GM23338 (cell line): ENCODE measurements around the gene RFPL4A. TPM values are rescaled to one million over a fixed set of nuclear protein-coding genes. Genes with fewer than 3 reads are reported as not detected.
"Not testable (repeated sequence)": the region's sequence is repeated elsewhere in the genome, so short reads cannot be mapped to it uniquely, and the experiment has no call there.

Experiments used
- ATAC-seq: fragments of 200-7000 bp; cut with Tn5 transposase; 3 replicates; pipeline ENCODE4 v1.9.1; 2020
- DNase-seq: peaks from one replicate; pipeline ENCODE4 v3.0.0-alpha.2; 2015; ENCODE audit warnings: low spot score
- H2AFZ ChIP-seq: fragments of 200-600 bp; sonication (generic); 2 replicates; pipeline ENCODE4 v1.8.0; 2016; ENCODE audit warnings: antibody characterized with exemption, mild to moderate bottlenecking, moderate library complexity
- H3F3A ChIP-seq: fragments of 200-600 bp; sonication (generic); replicated peaks from 2 replicates; pipeline ENCODE4 v1.8.0; 2017; ENCODE audit warnings: antibody characterized with exemption, mixed run types, low read depth
- H3K27ac ChIP-seq: fragments of 200-600 bp; sonication (generic); 2 replicates; pipeline ENCODE4 v1.6.1; 2016; ENCODE audit warnings: low read depth
- H3K27me3 ChIP-seq: fragments of 200-600 bp; sonication (generic); 2 replicates; pipeline ENCODE4 v1.8.0; 2016; ENCODE audit warnings: mild to moderate bottlenecking, mixed run types, moderate library complexity; ENCODE audit not compliant: insufficient read depth
- H3K36me3 ChIP-seq: fragments of 200-600 bp; sonication (generic); 2 replicates; pipeline ENCODE4 v1.8.0; 2016; ENCODE audit warnings: mild to moderate bottlenecking; ENCODE audit not compliant: insufficient read depth
- H3K4me1 ChIP-seq: fragments of 200-600 bp; sonication (generic); 2 replicates; pipeline ENCODE4 v1.8.0; 2016; ENCODE audit warnings: mild to moderate bottlenecking, moderate library complexity; ENCODE audit not compliant: insufficient read depth
- H3K4me2 ChIP-seq: fragments of 200-600 bp; sonication (generic); 2 replicates; pipeline ENCODE4 v1.7.1; 2017; ENCODE audit warnings: mixed run types
- H3K4me3 ChIP-seq: fragments of 200-600 bp; sonication (generic); 2 replicates; pipeline ENCODE4 v1.6.1; 2016; ENCODE audit warnings: mixed run types
- H3K79me2 ChIP-seq: fragments of 200-600 bp; sonication (generic); replicated peaks from 2 replicates; pipeline ENCODE4 v1.8.0; 2017; ENCODE audit warnings: mild to moderate bottlenecking; ENCODE audit not compliant: insufficient read depth
- H3K9me2 ChIP-seq: fragments of 200-600 bp; sonication (generic); 2 replicates; pipeline ENCODE4 v1.8.0; 2017; ENCODE audit not compliant: insufficient read depth
- H4K20me1 ChIP-seq: fragments of 200-600 bp; sonication (generic); replicated peaks from 2 replicates; pipeline ENCODE4 v1.8.0; 2017; ENCODE audit warnings: mild to moderate bottlenecking; ENCODE audit not compliant: insufficient read depth
- H3K27ac Mint-ChIP-seq: 2 replicates; pipeline ENCODE4 v1.8.0; 2020; ENCODE audit warnings: inconsistent platforms, mild to moderate bottlenecking, moderate library complexity, mixed read lengths
- H3K27me3 Mint-ChIP-seq: 3 replicates; pipeline ENCODE4 v1.8.0; 2022; ENCODE audit warnings: low read depth, mild to moderate bottlenecking, moderate library complexity, mixed read lengths, inconsistent platforms; ENCODE audit not compliant: insufficient read depth, poor library complexity
- H3K36me3 Mint-ChIP-seq: 3 replicates; pipeline ENCODE4 v1.8.0; 2021; ENCODE audit warnings: low read depth, mild to moderate bottlenecking, inconsistent platforms, moderate library complexity, mixed read lengths
- H3K4me1 Mint-ChIP-seq: 3 replicates; pipeline ENCODE4 v1.8.0; 2020; ENCODE audit warnings: mild to moderate bottlenecking, inconsistent platforms, mixed read lengths
- H3K4me3 Mint-ChIP-seq: 3 replicates; pipeline ENCODE4 v1.8.0; 2021; ENCODE audit warnings: moderate library complexity, mild to moderate bottlenecking, inconsistent platforms, mixed read lengths
- H3K9me3 Mint-ChIP-seq: 3 replicates; pipeline ENCODE4 v1.8.0; 2020; ENCODE audit warnings: moderate library complexity, mild to moderate bottlenecking, inconsistent platforms, mixed read lengths
- EZH2phosphoT487 ChIP-seq: fragments of 200-600 bp; sonication (generic); IDR thresholded peaks from one replicate; pipeline ENCODE4 v1.8.1; 2018; ENCODE audit warnings: antibody characterized with exemption; ENCODE audit not compliant: unreplicated experiment
- JUNB ChIP-seq: IDR thresholded peaks from one replicate; pipeline ENCODE4 v1.6.1; 2016; ENCODE audit warnings: antibody characterized with exemption; ENCODE audit not compliant: unreplicated experiment
- POLR2AphosphoS5 ChIP-seq: IDR thresholded peaks from 2 replicates; pipeline ENCODE4 v1.6.1; 2016; ENCODE audit warnings: antibody characterized with exemption, low read depth
- ZNF114 ChIP-seq: fragments of 250-450 bp; sonication (Bioruptor Pico); IDR thresholded peaks from 2 replicates; pipeline ENCODE4 v1.5.0; 2020; ENCODE audit warnings: mild to moderate bottlenecking, moderate library complexity
- ZNF331 ChIP-seq: fragments of 250-450 bp; sonication (Bioruptor Pico); IDR thresholded peaks from 2 replicates; pipeline ENCODE4 v1.5.0; 2020; ENCODE audit warnings: low read depth, mild to moderate bottlenecking, moderate library complexity
- long read RNA-seq: library from polyadenylated mRNA; unstranded; transcript quantifications from one replicate; pipeline ENCODE4 v2.0.0, GENCODE V29; 2020; ENCODE audit not compliant: unreplicated experiment
- polyA plus RNA-seq: library from polyadenylated mRNA; unstranded; fragments of >200 nt; fragmentation: Nextera tagmentation; extraction: Ambion mirVana; gene quantifications from 2 replicates; pipeline ENCODE4 v1.2.1, GENCODE V29; 2016
- total RNA-seq: library from RNA; depleted of rRNA; stranded (reverse); fragments of >200 nt; shearing (Covaris generic); gene quantifications from 2 replicates; pipeline ENCODE4 v1.2.3, GENCODE V29; 2014; rRNA removed
- TF ChIP-seq, protein P1 (sequence below), 2 experiments: fragments of 200-600 bp in 1 of 2; sonication (generic) in 1 of 2; conservative IDR thresholded peaks; 2 replicates each; pipeline versions ENCODE4 v1.5.1 to v1.6.1; 2016 to 2017; ENCODE audit warnings: antibody characterized with exemption in 2 of 2, low read depth in 2 of 2, mild to moderate bottlenecking in 2 of 2, moderate library complexity in 1 of 2
- TF ChIP-seq, protein P2 (sequence below): fragments of 250-450 bp; sonication (Bioruptor Pico); IDR thresholded peaks from 2 replicates; pipeline ENCODE4 v1.5.0; 2020; ENCODE audit warnings: mild to moderate bottlenecking, moderate library complexity
- TF ChIP-seq, protein P3 (sequence below): IDR thresholded peaks from 2 replicates; pipeline ENCODE4 v1.6.1; 2016; ENCODE audit warnings: antibody characterized with exemption
- TF ChIP-seq, protein P4 (sequence below): IDR thresholded peaks from one replicate; pipeline ENCODE4 v1.6.1; 2018; ENCODE audit warnings: antibody characterized with exemption; ENCODE audit not compliant: unreplicated experiment

The RFPL4A gene
- not detected in 2 replicates for total RNA-seq
- not detected in 2 replicates for polyA plus RNA-seq
- long read RNA-seq = 0 reads

DNA sequence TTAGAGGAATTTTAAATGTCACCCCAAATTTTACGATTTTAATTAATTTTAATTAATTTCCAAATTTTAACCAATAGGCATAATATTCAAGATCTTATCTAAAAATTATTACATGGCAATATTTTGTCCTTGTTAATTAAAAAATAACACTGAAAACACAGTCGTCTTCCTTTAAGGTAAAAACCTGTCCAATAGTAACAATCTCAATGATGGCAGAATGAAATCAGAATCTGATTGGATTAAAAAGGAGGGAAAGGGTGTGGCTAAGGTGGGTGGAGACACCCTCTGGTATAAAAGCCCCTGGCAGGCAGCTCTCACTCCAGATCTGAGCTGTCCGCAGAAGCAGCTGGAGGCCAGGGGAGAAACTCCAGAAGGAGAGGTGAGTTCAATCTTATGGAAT is at the start of gene RFPL4A:
Gene RFPL4A (plus strand): TSS at position 301 of the 400 bp plus-strand sequence. CDS start 2,704 bp downstream, outside the sequence.
- not testable (repeated sequence) for DNase-seq, H3K27ac Mint-ChIP-seq, H3F3A ChIP-seq, H3K4me1 Mint-ChIP-seq, H3K27ac ChIP-seq, H3K36me3 ChIP-seq, H4K20me1 ChIP-seq, H3K4me1 ChIP-seq, H3K4me3 ChIP-seq, H3K27me3 Mint-ChIP-seq, H2AFZ ChIP-seq, H3K27me3 ChIP-seq, H3K4me3 Mint-ChIP-seq, H3K9me2 ChIP-seq, ATAC-seq, H3K4me2 ChIP-seq, H3K79me2 ChIP-seq
- Mint-ChIP-seq H3K36me3 (peaks cover 33% of the 10 kb centered on the region), H3K9me3 (peaks cover 75% of the 10 kb centered on the region)

DNA sequence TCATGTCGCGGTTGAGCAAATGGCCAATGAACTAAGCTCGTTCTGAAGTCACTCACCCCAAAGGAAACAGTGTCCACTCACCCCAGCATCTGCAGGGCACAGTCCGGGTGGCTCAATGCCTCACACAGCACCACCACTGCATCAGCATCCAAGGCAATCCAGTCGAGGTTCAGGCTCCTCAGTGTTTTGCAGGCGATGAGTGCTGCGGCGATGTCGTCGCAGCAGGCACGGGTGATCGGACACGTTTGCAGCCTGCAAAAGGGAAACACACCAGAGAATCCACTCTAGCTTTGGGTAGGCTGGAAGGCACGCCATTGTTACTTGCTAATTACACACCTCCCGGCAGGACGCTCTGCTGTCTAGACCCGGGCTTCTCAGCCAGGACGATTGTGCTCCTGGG is 47.2 kb upstream of the RFPL4A start:
- no peaks in the 10 kb centered on the region for H3K4me1 ChIP-seq
- H4K20me1 ChIP-seq = no peaks in the 10 kb centered on the region
- peaks cover 93% of the 10 kb centered on the region for H3K9me3 Mint-ChIP-seq
- H3K36me3 Mint-ChIP-seq = peaks cover 43% of the 10 kb centered on the region
- no peaks in the 10 kb centered on the region; the same call in 1 of the 2 replicates for H3K27me3 ChIP-seq
- H3K9me2 ChIP-seq = no peaks in the 10 kb centered on the region
- H3K4me1 Mint-ChIP-seq = no peaks in the 10 kb centered on the region
- ATAC-seq = no peak
- H3K36me3 ChIP-seq = peaks cover 3% of the 10 kb centered on the region; the same call in 1 of the 2 replicates
- no peak overlapping the region for H3K4me3 ChIP-seq
- H3K4me3 Mint-ChIP-seq = no peak overlapping the region
- no peak overlapping the region for H3K27ac Mint-ChIP-seq
- no peaks in the 10 kb centered on the region for H3K79me2 ChIP-seq
- no peak overlapping the region for H2AFZ ChIP-seq
- no peak for DNase-seq
- H3F3A ChIP-seq = no peaks in the 10 kb centered on the region
- peaks cover 29% of the 10 kb centered on the region for H3K27me3 Mint-ChIP-seq
- no peak overlapping the region for H3K4me2 ChIP-seq
- H3K27ac ChIP-seq = no peak overlapping the region
- TF ChIP-seq, protein P1, sequence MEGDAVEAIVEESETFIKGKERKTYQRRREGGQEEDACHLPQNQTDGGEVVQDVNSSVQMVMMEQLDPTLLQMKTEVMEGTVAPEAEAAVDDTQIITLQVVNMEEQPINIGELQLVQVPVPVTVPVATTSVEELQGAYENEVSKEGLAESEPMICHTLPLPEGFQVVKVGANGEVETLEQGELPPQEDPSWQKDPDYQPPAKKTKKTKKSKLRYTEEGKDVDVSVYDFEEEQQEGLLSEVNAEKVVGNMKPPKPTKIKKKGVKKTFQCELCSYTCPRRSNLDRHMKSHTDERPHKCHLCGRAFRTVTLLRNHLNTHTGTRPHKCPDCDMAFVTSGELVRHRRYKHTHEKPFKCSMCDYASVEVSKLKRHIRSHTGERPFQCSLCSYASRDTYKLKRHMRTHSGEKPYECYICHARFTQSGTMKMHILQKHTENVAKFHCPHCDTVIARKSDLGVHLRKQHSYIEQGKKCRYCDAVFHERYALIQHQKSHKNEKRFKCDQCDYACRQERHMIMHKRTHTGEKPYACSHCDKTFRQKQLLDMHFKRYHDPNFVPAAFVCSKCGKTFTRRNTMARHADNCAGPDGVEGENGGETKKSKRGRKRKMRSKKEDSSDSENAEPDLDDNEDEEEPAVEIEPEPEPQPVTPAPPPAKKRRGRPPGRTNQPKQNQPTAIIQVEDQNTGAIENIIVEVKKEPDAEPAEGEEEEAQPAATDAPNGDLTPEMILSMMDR (conservative IDR thresholded peaks at IDR 0.05; ENCODE audit: low read depth in 2 of 2) = no peak
- TF ChIP-seq, protein P2, sequence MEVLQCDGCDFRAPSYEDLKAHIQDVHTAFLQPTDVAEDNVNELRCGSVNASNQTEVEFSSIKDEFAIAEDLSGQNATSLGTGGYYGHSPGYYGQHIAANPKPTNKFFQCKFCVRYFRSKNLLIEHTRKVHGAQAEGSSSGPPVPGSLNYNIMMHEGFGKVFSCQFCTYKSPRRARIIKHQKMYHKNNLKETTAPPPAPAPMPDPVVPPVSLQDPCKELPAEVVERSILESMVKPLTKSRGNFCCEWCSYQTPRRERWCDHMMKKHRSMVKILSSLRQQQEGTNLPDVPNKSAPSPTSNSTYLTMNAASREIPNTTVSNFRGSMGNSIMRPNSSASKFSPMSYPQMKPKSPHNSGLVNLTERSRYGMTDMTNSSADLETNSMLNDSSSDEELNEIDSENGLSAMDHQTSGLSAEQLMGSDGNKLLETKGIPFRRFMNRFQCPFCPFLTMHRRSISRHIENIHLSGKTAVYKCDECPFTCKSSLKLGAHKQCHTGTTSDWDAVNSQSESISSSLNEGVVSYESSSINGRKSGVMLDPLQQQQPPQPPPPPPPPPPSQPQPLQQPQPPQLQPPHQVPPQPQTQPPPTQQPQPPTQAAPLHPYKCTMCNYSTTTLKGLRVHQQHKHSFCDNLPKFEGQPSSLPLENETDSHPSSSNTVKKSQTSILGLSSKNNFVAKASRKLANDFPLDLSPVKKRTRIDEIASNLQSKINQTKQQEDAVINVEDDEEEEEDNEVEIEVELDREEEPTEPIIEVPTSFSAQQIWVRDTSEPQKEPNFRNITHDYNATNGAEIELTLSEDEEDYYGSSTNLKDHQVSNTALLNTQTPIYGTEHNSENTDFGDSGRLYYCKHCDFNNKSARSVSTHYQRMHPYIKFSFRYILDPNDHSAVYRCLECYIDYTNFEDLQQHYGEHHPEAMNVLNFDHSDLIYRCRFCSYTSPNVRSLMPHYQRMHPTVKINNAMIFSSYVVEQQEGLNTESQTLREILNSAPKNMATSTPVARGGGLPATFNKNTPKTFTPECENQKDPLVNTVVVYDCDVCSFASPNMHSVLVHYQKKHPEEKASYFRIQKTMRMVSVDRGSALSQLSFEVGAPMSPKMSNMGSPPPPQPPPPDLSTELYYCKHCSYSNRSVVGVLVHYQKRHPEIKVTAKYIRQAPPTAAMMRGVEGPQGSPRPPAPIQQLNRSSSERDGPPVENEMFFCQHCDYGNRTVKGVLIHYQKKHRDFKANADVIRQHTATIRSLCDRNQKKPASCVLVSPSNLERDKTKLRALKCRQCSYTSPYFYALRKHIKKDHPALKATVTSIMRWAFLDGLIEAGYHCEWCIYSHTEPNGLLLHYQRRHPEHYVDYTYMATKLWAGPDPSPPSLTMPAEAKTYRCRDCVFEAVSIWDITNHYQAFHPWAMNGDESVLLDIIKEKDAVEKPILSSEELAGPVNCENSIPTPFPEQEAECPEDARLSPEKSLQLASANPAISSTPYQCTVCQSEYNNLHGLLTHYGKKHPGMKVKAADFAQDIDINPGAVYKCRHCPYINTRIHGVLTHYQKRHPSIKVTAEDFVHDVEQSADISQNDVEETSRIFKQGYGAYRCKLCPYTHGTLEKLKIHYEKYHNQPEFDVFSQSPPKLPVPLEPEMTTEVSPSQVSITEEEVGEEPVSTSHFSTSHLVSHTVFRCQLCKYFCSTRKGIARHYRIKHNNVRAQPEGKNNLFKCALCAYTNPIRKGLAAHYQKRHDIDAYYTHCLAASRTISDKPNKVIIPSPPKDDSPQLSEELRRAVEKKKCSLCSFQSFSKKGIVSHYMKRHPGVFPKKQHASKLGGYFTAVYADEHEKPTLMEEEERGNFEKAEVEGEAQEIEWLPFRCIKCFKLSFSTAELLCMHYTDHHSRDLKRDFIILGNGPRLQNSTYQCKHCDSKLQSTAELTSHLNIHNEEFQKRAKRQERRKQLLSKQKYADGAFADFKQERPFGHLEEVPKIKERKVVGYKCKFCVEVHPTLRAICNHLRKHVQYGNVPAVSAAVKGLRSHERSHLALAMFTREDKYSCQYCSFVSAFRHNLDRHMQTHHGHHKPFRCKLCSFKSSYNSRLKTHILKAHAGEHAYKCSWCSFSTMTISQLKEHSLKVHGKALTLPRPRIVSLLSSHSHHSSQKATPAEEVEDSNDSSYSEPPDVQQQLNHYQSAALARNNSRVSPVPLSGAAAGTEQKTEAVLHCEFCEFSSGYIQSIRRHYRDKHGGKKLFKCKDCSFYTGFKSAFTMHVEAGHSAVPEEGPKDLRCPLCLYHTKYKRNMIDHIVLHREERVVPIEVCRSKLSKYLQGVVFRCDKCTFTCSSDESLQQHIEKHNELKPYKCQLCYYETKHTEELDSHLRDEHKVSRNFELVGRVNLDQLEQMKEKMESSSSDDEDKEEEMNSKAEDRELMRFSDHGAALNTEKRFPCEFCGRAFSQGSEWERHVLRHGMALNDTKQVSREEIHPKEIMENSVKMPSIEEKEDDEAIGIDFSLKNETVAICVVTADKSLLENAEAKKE (CRISPR knock-in tag) = no peak
- TF ChIP-seq, protein P3, sequence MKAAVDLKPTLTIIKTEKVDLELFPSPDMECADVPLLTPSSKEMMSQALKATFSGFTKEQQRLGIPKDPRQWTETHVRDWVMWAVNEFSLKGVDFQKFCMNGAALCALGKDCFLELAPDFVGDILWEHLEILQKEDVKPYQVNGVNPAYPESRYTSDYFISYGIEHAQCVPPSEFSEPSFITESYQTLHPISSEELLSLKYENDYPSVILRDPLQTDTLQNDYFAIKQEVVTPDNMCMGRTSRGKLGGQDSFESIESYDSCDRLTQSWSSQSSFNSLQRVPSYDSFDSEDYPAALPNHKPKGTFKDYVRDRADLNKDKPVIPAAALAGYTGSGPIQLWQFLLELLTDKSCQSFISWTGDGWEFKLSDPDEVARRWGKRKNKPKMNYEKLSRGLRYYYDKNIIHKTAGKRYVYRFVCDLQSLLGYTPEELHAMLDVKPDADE = no peak
- TF ChIP-seq ZNF114 (CRISPR knock-in tag) (no peak), POLR2AphosphoS5 (no peak), ZNF331 (CRISPR knock-in tag) (no peak), JUNB (no peak), EZH2phosphoT487 (no peak)
- TF ChIP-seq, protein P4, sequence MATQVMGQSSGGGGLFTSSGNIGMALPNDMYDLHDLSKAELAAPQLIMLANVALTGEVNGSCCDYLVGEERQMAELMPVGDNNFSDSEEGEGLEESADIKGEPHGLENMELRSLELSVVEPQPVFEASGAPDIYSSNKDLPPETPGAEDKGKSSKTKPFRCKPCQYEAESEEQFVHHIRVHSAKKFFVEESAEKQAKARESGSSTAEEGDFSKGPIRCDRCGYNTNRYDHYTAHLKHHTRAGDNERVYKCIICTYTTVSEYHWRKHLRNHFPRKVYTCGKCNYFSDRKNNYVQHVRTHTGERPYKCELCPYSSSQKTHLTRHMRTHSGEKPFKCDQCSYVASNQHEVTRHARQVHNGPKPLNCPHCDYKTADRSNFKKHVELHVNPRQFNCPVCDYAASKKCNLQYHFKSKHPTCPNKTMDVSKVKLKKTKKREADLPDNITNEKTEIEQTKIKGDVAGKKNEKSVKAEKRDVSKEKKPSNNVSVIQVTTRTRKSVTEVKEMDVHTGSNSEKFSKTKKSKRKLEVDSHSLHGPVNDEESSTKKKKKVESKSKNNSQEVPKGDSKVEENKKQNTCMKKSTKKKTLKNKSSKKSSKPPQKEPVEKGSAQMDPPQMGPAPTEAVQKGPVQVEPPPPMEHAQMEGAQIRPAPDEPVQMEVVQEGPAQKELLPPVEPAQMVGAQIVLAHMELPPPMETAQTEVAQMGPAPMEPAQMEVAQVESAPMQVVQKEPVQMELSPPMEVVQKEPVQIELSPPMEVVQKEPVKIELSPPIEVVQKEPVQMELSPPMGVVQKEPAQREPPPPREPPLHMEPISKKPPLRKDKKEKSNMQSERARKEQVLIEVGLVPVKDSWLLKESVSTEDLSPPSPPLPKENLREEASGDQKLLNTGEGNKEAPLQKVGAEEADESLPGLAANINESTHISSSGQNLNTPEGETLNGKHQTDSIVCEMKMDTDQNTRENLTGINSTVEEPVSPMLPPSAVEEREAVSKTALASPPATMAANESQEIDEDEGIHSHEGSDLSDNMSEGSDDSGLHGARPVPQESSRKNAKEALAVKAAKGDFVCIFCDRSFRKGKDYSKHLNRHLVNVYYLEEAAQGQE = no peak
